GM12874 (cell line): ENCODE measurements around the gene ATP6V1E1.

Experiments
- CTCF ChIP-seq: IDR thresholded peaks from 2 replicates; pipeline ENCODE4 v1.5.1; 2011; ENCODE audit warnings: low read depth, mild to moderate bottlenecking, control low read depth, low read length, moderate library complexity; ENCODE audit not compliant: insufficient read depth

Gene ATP6V1E1

GRCh38 chr22:17588606-17589005 lies 39.9 kb downstream of the ATP6V1E1 start:
- TF ChIP-seq CTCF: no peak

GRCh38 chr22:17587629-17588028 lies 40.9 kb downstream of the ATP6V1E1 start:
- TF ChIP-seq CTCF: no peak

- no peak for TF ChIP-seq CTCF
These were observed 41.6 kb downstream of the ATP6V1E1 start for GRCh38 chr22:17586831-17587440.

- no peak for TF ChIP-seq CTCF
These were observed 45.4 kb downstream of the ATP6V1E1 start for GRCh38 chr22:17583151-17583550.

GRCh38 chr22:17581631-17582030 lies 46.9 kb downstream of the ATP6V1E1 start:
- no peak for TF ChIP-seq CTCF

- TF ChIP-seq CTCF: no peak
These were observed 47.5 kb downstream of the ATP6V1E1 start for GRCh38 chr22:17581056-17581455.

- TF ChIP-seq CTCF: no peak
These were observed 48.0 kb downstream of the ATP6V1E1 start for GRCh38 chr22:17580441-17581031.
